ENCODE data around the gene ZNF577. TPM values are rescaled to one million over a fixed set of nuclear protein-coding genes. Genes with fewer than 3 reads are reported as not detected.

Gene ZNF577
- total RNA-seq, 1 donor = 10.5 TPM

DNA sequence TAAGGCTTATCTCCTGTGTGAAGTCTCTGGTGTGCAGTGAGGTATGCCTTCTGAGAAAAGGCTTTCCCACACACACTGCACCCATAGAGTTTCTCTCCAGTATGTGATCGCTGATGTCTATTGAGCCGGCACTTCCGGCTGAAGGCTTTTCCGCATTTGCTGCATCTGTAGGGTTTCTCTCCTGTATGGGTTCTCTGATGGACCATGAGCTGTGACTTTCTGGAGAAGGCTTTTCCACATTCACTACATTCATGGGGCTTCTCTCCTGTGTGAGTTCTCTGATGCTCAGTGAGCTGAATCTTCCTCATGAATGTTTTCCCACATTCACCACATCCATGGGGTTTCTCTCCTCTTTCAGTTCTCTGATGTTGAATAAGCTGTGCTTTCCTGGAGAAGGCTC lies 14.7 kb downstream of the ZNF577 start:
- Histone ChIP-seq H3K79me2 (ENCODE audit: insufficient read depth, low read length) (no peaks in the 10 kb centered on the region), H3K27me3 (ENCODE audit: insufficient read depth, low read length) (no peaks in the 10 kb centered on the region), H3K9me3 (ENCODE audit: low read depth, low read length) (peaks cover 32% of the 10 kb centered on the region), H3K4me3 (ENCODE audit: insufficient read depth, low read length) (no peak overlapping the region), H3K4me1 (ENCODE audit: insufficient read depth, low read length) (no peaks in the 10 kb centered on the region), H3K27ac (ENCODE audit: low read depth, low read length) (no peak overlapping the region), H3K4me2 (ENCODE audit: insufficient read depth, low read length) (no peak overlapping the region), H2AFZ (ENCODE audit: low read length) (no peak overlapping the region), H3K36me3 (ENCODE audit: insufficient read depth, low read length) (peaks cover 15% of the 10 kb centered on the region), H4K20me1 (ENCODE audit: insufficient read depth, low read length) (no peaks in the 10 kb centered on the region)
- DNase-seq (ENCODE audit: insufficient read length, low spot score, missing footprints) = no peak
- TF ChIP-seq, protein P1, sequence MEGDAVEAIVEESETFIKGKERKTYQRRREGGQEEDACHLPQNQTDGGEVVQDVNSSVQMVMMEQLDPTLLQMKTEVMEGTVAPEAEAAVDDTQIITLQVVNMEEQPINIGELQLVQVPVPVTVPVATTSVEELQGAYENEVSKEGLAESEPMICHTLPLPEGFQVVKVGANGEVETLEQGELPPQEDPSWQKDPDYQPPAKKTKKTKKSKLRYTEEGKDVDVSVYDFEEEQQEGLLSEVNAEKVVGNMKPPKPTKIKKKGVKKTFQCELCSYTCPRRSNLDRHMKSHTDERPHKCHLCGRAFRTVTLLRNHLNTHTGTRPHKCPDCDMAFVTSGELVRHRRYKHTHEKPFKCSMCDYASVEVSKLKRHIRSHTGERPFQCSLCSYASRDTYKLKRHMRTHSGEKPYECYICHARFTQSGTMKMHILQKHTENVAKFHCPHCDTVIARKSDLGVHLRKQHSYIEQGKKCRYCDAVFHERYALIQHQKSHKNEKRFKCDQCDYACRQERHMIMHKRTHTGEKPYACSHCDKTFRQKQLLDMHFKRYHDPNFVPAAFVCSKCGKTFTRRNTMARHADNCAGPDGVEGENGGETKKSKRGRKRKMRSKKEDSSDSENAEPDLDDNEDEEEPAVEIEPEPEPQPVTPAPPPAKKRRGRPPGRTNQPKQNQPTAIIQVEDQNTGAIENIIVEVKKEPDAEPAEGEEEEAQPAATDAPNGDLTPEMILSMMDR (IDR thresholded peaks at IDR 0.05; ENCODE audit: extremely low read depth, low read depth, low read length) = no peak

DNA sequence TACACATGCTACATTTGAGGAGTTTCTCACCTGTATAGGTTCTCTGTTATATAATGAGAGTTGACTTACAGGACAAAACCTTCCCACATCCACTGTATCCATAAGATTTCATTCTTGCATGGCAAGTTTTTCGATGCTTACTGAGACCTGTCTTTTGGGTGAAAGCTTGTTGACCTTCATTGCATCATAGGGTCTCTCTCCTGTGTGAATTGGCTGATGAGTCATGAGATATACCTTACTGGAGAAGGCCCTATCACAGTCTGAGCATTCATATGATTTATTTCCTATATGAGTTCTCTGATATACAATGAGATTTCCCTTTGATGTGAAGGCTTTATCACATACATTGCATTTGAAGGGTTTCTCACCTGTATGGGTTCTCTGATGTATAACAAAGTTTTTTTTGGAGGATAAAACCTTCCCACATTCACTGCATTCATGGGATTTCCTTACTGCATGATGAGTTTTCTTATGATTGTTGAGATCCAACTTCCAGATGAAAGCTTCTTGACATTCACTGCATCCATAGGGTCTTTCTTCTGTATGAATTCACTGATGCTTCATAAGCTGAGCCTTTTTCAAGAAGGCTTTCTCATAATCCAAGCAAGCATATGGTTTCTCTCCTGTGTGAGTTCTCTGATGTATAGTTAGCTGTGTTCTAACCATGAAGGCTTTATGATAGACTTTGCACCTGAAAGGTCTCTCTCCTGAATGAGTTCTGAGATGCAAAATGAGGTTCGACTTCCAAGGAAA lies 25.7 kb downstream of the ZNF577 start:
- Histone ChIP-seq H3K4me2 (ENCODE audit: insufficient read depth, low read length) (no peak overlapping the region), H3K4me1 (ENCODE audit: insufficient read depth, low read length) (no peaks in the 10 kb centered on the region), H3K4me3 (ENCODE audit: insufficient read depth, low read length) (no peak overlapping the region), H3K27ac (ENCODE audit: low read depth, low read length) (no peak overlapping the region), H3K79me2 (ENCODE audit: insufficient read depth, low read length) (no peaks in the 10 kb centered on the region), H3K36me3 (ENCODE audit: insufficient read depth, low read length) (no peaks in the 10 kb centered on the region), H4K20me1 (ENCODE audit: insufficient read depth, low read length) (no peaks in the 10 kb centered on the region), H3K27me3 (ENCODE audit: insufficient read depth, low read length) (no peaks in the 10 kb centered on the region), H3K9me3 (ENCODE audit: low read depth, low read length) (peaks cover 43% of the 10 kb centered on the region), H2AFZ (ENCODE audit: low read length) (no peak overlapping the region)
- TF ChIP-seq, protein P1 (IDR thresholded peaks at IDR 0.05; ENCODE audit: extremely low read depth, low read depth, low read length) = no peak
- DNase-seq (ENCODE audit: insufficient read length, low spot score, missing footprints) = no peak

DNA sequence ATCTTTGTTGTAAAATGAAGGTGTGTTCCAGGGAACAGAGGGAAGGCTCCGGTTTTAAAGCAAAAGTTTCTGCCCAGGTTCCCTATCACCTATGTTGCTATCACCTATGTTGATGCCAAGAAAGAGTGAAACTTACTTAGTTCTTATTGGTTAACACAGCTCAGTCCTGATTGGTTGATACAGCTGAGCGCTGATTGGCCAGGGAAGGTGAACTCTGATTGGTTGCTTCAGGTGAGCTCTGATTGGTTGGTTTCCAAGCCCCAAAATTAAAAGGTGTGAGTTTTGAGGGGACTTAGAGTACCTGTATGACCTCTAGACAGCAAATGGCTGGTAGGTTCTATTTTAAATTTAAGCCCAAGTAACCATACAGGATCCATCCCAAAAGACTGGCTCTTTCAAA lies 50.6 kb downstream of the ZNF577 start:
- Histone ChIP-seq H3K27ac (ENCODE audit: low read depth, low read length) (no peak overlapping the region), H3K4me2 (ENCODE audit: insufficient read depth, low read length) (no peak overlapping the region), H3K79me2 (ENCODE audit: insufficient read depth, low read length) (no peaks in the 10 kb centered on the region), H3K27me3 (ENCODE audit: insufficient read depth, low read length) (no peaks in the 10 kb centered on the region), H3K9me3 (ENCODE audit: low read depth, low read length) (peaks cover 3% of the 10 kb centered on the region), H2AFZ (ENCODE audit: low read length) (no peak overlapping the region), H3K4me1 (ENCODE audit: insufficient read depth, low read length) (no peaks in the 10 kb centered on the region), H3K36me3 (ENCODE audit: insufficient read depth, low read length) (no peaks in the 10 kb centered on the region), H3K4me3 (ENCODE audit: insufficient read depth, low read length) (no peak overlapping the region), H4K20me1 (ENCODE audit: insufficient read depth, low read length) (no peaks in the 10 kb centered on the region)
- TF ChIP-seq, protein P1 (IDR thresholded peaks at IDR 0.05; ENCODE audit: extremely low read depth, low read depth, low read length) = no peak
- no peak for DNase-seq (ENCODE audit: insufficient read length, low spot score, missing footprints)

DNA sequence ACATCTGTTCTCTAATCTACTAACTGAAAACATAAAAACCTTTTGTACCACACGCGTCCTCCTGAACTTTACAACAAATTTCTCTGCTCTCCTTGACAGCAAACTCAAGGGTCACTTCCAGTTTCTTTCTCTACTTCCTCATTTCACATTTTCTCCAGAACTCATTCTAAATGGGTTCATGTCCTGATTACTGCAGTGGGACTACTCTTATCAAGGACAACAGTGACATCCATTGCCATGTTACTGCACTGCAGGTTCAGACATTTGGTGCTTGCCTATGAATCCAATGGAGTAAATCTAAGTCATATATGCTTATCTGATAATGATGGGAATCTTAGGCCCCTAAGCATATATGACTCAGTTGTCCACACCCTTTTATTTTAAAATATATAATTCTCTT lies 57.5 kb downstream of the ZNF577 start:
- H3K36me3 ChIP-seq (ENCODE audit: insufficient read depth, low read length) = no peaks in the 10 kb centered on the region
- H2AFZ ChIP-seq (ENCODE audit: low read length) = no peak overlapping the region
- no peak overlapping the region for H3K4me3 ChIP-seq (ENCODE audit: insufficient read depth, low read length)
- H3K4me1 ChIP-seq (ENCODE audit: insufficient read depth, low read length) = no peaks in the 10 kb centered on the region
- no peaks in the 10 kb centered on the region for H3K79me2 ChIP-seq (ENCODE audit: insufficient read depth, low read length)
- H3K9me3 ChIP-seq (ENCODE audit: low read depth, low read length) = no peaks in the 10 kb centered on the region
- no peaks in the 10 kb centered on the region for H3K27me3 ChIP-seq (ENCODE audit: insufficient read depth, low read length)
- H4K20me1 ChIP-seq (ENCODE audit: insufficient read depth, low read length) = no peaks in the 10 kb centered on the region
- TF ChIP-seq, protein P1 (IDR thresholded peaks at IDR 0.05; ENCODE audit: extremely low read depth, low read depth, low read length) = peak; percentile 17
- DNase-seq (ENCODE audit: insufficient read length, low spot score, missing footprints) = no peak
- no peak overlapping the region for H3K4me2 ChIP-seq (ENCODE audit: insufficient read depth, low read length)
- H3K27ac ChIP-seq (ENCODE audit: low read depth, low read length) = no peak overlapping the region

Measured in osteoblast (primary cell).